GM13976 (cell line): ENCODE results near the gene RASA3.

Experiments
- DNase-seq: peaks from one replicate; pipeline ENCODE4 v3.0.0; 2012; ENCODE audit warnings: low spot score
- in situ Hi-C: fragments of 300-500 bp; cut with MboI; formaldehyde crosslinking; loops from one replicate; pipeline ENCODE4 v1.12.0; 2022; ENCODE audit warnings: low sequenced_read_pairs, mixed read lengths, inconsistent platforms; ENCODE audit not compliant: unreplicated experiment
- TF ChIP-seq, protein P1 (sequence below): IDR thresholded peaks from 2 replicates; pipeline ENCODE4 v1.5.1; 2012; ENCODE audit warnings: borderline replicate concordance, mild to moderate bottlenecking; ENCODE audit not compliant: insufficient read depth; ENCODE audit errors: extremely low read depth, missing control alignments, control extremely low read depth

The RASA3 gene

DNA sequence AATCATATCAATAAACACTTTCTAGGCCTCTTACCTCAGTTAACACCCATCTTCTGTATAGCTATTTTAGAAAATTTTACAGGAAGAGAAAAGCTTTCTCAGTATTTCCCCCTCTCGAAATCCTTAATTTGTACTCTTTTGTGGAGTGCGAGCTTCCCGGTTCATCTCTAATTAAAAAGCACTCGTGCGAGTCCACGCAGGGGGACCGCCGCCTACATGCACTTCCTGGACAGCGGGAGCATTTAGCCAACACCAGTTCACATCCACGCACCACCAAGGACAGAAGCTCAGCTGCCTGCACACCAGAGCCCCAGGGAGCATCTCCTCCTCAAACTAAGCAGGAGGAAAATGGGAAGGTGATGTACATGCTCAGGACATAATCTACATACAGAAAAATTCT, 60.0 kb downstream of the RASA3 start:
- in situ Hi-C loops = no loop called here
- TF ChIP-seq, protein P1, sequence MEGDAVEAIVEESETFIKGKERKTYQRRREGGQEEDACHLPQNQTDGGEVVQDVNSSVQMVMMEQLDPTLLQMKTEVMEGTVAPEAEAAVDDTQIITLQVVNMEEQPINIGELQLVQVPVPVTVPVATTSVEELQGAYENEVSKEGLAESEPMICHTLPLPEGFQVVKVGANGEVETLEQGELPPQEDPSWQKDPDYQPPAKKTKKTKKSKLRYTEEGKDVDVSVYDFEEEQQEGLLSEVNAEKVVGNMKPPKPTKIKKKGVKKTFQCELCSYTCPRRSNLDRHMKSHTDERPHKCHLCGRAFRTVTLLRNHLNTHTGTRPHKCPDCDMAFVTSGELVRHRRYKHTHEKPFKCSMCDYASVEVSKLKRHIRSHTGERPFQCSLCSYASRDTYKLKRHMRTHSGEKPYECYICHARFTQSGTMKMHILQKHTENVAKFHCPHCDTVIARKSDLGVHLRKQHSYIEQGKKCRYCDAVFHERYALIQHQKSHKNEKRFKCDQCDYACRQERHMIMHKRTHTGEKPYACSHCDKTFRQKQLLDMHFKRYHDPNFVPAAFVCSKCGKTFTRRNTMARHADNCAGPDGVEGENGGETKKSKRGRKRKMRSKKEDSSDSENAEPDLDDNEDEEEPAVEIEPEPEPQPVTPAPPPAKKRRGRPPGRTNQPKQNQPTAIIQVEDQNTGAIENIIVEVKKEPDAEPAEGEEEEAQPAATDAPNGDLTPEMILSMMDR = no peak
- no peak for DNase-seq

DNA sequence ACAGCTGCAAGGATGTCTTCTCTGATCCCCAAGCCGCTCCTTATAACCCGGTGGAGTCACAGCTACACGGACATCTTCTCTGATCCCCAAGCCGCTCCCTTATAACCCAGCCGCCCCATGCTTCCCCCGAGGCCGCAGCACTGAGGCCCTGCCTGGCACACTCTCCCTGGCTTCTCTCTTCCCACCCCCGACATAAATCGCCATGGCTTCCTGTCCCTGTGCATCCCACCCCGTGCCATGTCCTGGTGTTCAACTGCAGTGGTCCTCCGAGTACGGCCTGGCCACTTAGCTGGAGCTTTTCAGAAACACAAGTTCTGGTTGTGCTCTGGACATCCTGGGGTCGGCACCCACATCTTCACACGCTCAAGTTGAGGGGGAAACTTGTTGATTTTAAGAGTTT, 60.4 kb downstream of the RASA3 start:
- TF ChIP-seq, protein P1 = no peak
- in situ Hi-C loops = no loop called here
- DNase-seq = no peak

DNA sequence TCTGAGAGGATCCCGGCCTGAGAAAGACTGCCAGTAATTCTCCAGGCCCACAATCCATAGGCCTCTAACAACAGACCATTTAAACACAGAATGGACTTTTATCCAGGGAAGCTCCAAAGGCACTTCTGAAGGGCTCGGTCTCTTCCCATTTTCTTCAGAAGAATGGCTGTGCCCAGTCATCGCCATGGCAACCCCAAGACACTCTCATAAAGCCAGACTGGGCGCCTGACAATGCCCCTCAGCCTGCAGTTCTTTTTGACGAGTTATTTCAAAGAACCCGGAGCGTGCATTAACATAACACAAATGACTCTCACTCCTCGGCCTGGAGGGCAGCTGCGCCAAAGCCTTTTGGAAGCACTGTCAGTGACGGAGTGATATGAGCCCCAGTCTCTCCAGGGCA, 61.0 kb downstream of the RASA3 start:
- TF ChIP-seq, protein P1 = no peak
- in situ Hi-C loops = no loop called here
- no peak for DNase-seq

DNA sequence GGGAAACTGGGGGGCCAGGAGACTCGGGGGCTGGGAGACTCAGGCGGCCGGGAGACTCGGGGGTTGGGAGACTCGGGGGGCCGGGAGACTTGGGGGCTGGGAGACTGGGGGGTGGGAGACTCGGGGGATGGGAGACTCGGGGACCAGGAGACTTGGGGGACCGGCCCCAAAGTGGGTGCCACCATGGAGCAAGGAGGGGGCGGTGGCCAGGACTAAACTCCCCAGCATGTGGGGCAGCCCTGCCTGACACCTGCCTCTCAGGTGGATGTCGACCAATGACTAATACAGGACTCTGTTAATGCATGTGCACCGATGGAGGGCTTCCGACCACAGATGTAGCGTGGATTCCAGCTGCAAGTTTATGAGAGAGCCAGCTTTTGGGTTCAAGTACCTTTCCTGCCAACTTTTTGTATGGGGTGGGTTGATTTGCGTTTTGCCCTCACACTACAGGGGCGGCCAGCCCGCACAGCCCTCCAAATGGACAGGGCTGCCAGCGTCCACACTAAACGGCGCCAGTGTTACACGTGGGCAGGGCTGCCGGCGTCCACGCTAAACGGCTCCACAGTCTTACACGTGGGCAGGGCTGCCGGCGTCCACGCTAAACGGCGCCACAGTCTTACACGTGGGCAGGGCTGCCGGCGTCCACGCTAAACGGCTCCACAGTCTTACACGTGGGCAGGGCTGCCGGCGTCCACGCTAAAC, 62.2 kb downstream of the RASA3 start:
- TF ChIP-seq, protein P1 = no peak
- DNase-seq = no peak
- in situ Hi-C loops = no loop called here

DNA sequence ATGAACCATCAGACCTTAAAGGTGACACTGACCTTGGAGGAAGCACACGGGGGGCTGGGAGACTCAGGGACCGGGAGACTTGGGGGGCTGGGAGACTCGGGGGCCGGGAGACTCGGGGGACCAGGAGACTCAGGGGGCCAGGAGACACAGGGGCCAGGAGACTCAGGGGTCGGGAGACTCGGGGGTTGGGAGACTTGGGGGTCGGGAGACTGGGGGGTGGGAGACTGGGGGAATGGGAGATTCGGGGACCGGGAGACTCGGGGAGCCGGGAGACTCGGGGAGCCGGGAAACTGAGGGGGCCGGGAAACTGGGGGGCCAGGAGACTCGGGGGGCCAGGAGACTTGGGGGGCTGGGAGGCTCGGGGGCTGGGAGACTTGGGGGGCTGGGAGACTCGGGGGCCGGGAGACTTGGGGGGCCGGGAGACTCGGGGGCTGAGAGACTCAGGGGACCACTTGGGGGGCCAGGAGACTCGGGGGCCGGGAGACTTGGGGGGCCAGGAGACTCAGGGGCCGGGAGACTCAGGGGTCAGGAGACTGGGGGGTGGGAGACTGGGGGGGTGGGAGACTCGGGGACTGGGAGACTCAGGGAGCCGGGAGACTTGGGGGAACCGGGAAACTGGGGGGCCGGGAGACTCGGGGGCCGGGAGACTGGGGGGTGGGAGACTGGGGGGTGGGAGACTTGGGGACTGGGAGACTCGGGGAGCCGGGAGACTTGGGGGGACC, 62.9 kb downstream of the RASA3 start:
- in situ Hi-C loops = no loop called here
- TF ChIP-seq, protein P1 = no peak

DNA sequence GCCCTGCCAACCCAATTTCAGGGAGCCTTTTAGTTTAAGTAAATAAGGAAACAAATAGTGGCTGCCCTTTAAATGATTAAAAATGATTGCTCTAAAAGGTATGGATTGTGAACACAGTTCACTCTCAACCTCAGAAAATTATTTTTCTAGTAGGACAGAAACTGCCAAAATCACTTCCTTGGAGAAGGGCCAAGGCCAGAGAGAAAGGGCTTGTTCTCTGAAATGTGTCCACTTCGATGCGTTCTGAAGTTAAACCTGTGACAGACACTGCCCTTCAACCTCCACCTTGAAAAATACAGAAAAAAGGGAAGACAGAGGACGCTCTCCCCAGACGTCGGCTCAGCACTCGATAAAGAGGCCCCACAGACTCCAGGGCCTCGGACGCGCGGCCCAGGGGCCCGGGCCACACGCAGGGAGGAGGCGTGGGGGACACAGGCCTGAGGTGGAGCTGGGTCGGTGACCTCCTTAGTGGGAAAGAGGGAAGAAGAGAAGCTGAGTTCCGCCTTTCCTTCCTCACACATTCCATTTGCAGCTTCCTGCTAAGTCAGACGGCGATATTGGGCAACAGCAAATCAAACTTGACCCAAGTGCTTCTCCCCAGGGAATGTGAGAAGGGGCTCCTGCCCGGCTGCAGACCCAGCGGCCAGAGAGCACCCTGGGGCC, 63.6 kb downstream of the RASA3 start:
- in situ Hi-C loops = no loop called here
- no peak for DNase-seq
- TF ChIP-seq, protein P1 = no peak

More for the DNA sequence above, 62.9 kb downstream of the RASA3 start:
- DNase-seq = no peak
